ENCODE data around the gene KLC3.

GRCh38 chr19:45307361-45307760 is 33.2 kb upstream of the KLC3 start:
- TF ChIP-seq PATZ1 (CRISPR knock-in tag; IDR thresholded peaks at IDR 0.05; ENCODE audit: borderline replicate concordance) (no peak), ZFP3 (CRISPR knock-in tag; IDR thresholded peaks at IDR 0.05) (no peak), TSHZ2 (CRISPR knock-in tag; IDR thresholded peaks at IDR 0.05) (no peak), POU6F1 (CRISPR knock-in tag; IDR thresholded peaks at IDR 0.05; ENCODE audit: borderline replicate concordance, low read depth) (no peak), ARNTL (CRISPR knock-in tag; IDR thresholded peaks at IDR 0.05; ENCODE audit: borderline replicate concordance, low read depth) (no peak), RARB (CRISPR knock-in tag; IDR thresholded peaks at IDR 0.05) (no peak), ZNF565 (CRISPR knock-in tag; conservative IDR thresholded peaks at IDR 0.05; ENCODE audit: low read depth) (no peak), ZC3H10 (CRISPR knock-in tag; IDR thresholded peaks at IDR 0.05) (no peak), ZNF70 (CRISPR knock-in tag; IDR thresholded peaks at IDR 0.05) (no peak), ZFP30 (CRISPR knock-in tag; IDR thresholded peaks at IDR 0.05) (no peak), CSDC2 (CRISPR knock-in tag; IDR thresholded peaks at IDR 0.05) (no peak)

Measured in SK-N-SH treated with all-trans-retinoic acid at 6 μM for 48 hours (cell line).